HCEC 1CT (cell line): ENCODE results near the gene ATP5PD.
A peak's percentile ranks its signal among the peaks of the same experiment; 100 is the strongest.
"Not testable (repeated sequence)": the region's sequence is repeated elsewhere in the genome, so short reads cannot be mapped to it uniquely, and the experiment has no call there.

Experiments
- DNase-seq: peaks from one replicate; pipeline ENCODE4 v3.0.0-alpha.2; 2017

Gene ATP5PD

DNA sequence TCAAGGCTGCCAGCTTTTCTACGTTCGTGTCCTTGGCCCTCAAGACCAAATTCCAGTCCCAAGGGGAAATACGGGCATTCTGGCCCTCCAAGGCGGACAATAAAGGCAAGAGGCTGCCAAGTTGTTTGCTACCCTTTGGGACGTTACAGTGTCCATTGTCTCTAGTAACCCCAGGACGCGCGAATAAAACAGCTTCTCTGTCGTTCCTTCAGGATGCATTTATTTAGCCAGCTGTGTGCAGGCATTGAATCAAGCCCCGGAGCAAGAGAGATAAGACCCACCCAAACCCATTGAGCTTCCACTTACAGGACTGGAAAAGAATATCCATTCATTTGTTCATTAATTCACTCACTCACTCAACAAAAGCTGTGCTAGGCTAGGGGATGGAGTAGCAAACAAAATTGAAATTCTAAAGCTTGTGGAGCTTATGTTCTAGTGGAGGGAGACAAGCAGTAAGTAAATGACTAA, 33.6 kb downstream of the ATP5PD start:
- DNase-seq, result no peak

DNA sequence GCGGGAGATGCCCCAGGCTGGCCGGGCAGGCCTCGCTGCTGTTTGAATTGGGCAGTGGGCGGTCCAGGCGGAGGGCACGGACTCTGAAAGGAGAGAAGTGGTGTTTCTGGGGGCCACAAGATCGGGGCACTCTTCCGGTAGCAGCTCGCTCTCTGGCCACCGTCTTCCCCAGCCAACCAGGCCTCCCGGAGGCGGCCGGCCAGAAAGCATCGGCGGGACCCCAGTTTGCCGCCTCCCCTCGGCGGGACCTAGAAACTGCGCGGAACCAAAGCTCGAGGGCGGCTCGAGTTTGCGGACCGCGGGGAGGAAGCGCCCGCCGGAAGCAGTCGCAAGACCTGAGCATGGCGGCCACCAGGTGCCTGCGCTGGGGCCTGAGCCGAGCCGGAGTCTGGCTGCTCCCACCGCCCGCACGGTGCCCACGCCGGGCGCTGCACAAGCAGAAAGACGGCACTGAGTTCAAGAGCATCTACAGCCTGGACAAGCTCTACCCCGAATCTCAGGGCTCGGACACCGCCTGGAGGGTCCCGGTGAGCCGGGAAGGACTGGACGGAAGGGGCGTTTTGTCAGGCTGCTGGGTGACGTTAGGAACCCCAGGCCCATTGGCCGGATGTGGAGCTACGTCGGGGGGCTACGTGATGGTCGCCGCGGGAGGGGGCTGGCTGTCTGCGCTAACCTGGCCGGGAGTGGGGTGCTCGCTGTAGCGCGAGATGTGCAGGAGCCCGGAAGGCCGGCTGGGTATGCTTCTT, 34.2 kb downstream of the ATP5PD start, which contains the start of gene MRPL58:
Gene MRPL58 (plus strand): TSS at position 325 of the 746 bp plus-strand sequence. CDS start 17 bp downstream, at position 342.
- DNase-seq, result peak; percentile 89

DNA sequence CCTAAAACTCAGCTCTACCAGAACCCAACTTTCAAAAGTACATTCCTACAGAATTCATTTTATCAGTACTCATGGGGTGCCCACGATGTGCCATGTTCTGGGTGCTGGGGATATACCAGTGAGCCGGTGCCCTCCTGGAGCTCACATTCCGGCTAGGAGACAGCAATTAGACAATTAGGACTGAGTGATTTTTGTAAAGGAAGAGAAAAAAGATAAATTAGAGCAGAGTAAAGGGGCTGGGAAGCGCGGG, 34.7 kb downstream of the ATP5PD start:
- no peak for DNase-seq

DNA sequence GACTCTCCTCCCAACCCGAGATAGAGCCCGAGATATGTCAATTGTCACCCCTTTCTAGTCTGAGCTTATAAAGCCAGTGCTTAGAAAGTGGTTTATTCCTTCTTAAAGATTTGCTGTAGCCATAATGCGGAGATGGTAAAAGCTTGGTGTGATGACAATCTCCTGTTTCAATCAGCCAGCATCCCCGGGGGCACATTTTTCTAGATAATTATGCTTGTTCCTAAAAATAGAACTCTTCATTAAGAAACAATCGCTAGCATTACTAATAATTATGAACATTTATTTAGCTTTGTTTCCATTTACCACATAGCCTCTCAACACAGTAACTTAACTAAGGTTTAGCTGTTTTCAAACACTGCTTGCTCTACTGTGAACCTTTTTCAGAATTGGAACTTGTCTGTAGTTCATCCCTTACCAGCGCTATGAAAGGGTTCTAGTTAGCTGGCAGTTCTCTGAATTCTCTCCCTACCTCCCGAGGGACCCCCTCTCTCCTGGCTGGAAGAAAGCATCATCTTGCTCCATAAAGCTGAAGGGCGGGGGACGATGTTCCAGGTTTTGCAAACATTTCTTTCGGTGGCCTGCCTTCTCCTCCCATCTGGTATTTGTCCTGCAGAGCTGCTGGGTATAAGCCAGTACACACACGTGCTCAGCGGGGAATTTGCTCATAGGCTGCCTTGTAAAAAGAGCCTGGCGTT, 35.2 kb downstream of the ATP5PD start:
- DNase-seq, result peak; percentile 67

DNA sequence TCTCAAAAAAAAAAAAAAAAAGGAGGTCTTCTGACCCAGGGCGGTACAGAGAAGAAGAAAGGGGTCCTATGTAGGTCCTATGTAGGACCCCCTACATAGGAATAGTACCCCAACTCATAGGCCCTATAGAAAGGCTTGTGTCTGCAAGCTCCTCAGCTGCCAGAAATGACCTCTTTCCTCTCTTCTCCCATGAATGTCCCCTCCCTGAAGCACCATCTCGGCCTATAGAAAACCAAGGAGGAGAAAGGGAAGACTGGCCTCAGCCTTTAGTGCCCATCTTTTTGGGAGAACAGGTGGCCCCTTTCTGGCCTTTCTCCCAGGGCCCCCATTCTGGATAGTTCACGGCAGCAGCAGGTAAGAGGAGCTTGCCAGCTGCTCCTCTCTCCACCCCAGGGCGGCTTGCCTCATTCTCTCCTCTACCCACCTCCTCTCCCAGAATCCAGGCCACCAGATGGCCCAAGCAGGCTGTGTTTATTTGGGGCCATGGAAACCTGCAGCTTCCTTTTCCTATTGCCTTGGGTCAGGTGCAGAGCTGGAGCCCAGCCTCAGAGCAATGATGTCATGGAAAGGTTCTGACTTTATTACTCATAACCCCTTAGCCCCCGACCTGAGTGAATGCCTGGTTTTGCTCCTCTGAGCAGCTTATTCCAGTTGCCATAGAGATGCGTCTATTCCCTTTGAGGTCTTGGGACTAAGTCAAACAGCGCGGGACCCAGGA, 35.9 kb downstream of the ATP5PD start:
- DNase-seq, result peak; percentile 25

DNA sequence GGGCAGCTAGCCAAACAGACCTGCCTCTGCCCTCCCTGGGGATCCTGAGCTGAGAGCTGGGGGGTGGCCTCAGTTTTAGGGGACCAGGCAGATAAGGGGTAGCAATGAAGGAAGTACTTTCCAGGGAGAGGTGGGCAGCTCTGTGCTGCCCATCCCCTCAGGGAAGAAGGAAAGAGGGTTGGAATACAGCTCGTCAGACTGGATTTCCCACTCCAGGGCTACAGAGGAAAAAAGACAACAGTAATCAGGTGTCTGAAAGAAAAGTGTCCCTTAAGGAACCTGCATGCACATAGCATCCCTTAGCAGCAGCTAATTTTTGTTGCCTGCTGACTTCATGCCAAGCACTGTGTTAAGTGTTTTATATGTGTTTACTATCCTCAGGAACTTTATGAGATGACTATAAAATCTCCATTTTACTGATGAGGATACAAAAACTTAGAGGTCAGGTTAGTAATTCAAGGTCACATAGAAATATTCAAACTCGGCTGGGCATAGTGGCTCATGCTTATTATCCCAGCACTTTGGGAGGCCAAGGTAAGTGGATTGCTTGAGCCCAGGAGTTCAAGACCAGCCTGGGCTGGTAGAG, 37.5 kb downstream of the ATP5PD start:
- DNase-seq, result no peak

DNA sequence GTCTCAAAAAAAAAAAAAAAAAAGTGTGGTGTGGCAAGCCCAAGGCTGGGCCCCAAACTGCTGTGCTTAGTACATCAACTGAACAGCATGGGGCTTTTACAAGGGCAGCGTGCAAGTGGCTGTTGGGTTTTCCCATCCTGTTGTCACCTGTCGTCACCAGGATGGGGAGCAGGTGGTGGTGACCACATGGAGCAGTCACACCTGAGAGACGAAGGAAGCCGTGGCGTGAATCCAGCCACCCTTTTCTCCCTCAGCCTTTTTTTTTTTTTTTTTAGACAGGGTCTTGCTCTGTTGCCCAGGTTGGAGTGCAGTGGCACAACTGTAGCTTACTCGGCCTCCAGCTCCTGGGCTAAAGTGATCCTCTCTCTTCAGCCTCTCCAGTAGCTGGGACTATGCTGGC, 38.4 kb downstream of the ATP5PD start:
- DNase-seq, result no peak

DNA sequence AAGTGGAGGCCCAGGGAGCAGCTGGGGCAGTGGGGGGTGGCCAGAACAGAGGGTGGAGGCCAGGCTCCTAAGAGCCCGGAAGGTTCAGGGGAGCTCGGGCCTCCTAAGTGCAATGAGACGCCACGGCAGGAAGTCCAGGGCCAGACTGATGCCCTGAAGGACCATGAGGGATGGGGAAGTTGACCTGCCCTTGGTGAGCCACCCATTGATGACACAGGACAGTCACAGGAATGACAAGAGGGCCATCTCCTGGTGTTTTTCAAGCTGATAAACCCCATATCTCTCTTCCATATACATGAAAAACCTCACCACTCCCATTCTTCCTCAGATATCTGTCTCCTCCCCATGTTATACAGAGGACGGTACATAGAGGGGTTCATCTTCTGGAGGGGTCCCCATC, 40.1 kb downstream of the ATP5PD start:
- DNase-seq, result no peak

DNA sequence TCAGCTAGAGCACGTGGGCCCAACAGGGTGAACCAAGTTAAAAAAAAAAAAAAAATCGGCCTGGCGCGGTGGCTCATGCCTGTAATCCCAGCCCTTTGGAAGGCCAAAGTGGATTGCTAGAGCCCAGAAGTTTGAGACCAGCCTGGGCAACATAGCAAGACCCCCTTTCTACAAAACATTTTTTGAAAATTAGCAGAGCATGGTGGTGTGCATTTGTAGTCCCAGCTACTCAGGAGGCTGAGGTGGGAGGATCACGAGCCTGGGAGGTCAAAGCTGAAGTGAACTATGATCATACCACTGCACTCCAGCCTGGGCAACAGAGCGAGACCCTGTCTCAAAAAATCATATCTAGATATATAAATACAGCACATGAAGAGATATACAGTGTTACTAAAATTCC, 40.7 kb downstream of the ATP5PD start:
- DNase-seq, result not testable (repeated sequence)

DNA sequence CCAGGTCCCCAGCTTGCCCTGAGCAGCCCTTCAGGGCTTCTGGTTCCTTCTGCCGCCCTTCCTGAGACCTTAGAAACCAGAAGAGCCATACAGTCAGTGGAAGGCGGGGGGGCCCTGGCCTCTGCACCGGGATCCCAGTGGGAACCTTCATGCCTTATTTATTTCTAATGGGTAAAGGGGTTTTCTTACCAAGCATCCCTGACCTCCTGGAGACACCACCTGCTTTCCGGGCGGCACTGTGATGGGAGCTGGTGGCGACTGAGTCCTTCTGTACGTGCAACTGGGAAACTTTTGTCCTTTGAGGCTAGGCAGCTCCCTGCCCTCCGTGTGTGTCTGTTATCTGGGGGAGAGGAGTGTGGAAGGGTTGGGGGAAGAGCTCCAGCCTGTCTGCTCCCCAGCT, 41.5 kb downstream of the ATP5PD start:
- DNase-seq, result no peak

DNA sequence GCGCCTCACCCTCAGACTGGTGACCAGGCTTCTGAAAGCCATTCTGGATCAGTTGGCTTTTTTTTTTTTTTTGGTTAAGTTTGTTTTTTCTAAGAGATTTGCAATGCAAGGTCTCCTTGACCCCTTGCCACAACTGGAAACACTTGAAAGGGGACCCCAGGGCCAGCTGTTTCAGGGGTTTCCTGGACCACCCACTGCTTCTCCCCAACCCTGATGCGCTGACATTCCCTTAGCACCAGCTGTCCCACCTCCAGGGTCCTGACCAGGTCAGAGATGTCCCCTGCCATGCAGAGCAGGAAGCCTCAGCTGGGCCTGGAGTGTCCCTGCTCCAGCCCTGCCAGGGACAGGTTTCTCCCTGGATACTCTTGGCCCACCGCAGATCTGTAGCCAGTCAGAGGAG, 42.4 kb downstream of the ATP5PD start:
- no peak for DNase-seq

DNA sequence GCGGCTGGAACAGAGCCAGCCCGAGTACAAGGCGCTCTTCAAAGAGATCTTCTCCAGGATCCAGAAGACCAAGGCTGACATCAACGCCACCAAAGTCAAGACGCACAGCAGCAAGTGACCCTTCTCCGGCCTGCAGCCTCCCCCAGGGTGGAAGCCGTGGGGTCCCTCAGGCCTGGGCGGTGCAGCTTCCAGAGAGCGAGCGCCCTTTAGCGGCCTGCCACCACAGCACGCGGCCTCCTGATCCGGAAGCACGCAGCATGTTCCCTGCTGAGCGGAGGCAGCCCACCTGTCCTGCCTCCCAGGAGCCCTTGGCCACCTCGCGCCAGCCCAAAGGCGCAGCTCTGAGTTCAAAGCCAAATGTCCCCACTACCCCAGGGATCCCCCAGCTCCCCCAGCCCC, 42.8 kb downstream of the ATP5PD start:
- no peak for DNase-seq

DNA sequence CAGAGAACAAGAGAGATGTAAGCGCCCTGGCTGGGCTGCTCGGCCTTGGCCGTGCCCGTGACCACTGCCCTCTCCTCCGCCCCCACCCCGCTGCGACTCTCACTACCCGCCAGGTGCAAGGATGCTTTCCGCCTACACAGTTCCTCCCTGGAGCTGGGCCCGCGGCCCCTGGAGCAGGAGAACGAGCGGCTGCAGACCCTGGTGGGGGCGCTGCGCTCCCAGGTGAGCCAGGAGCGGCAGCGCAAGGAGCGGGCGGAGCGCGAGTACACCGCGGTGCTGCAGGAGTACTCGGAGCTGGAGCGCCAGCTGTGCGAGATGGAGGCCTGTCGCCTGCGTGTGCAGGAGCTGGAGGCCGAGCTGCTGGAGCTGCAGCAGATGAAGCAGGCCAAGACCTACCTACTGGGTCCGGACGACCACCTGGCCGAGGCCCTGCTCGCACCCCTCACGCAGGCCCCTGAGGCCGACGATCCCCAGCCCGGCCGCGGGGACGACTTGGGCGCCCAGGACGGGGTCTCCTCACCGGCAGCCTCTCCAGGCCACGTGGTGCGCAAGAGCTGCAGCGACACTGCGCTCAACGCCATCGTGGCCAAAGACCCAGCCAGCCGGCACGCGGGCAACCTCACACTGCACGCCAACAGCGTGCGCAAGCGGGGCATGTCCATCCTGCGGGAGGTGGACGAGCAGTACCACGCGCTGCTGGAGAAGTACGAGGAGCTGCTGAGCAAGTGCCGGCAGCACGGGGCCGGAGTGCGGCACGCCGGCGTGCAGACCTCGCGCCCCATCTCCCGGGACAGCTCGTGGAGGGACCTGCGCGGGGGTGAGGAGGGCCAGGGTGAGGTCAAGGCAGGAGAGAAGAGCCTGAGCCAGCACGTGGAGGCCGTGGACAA, 43.5 kb downstream of the ATP5PD start:
- DNase-seq, result no peak

DNA sequence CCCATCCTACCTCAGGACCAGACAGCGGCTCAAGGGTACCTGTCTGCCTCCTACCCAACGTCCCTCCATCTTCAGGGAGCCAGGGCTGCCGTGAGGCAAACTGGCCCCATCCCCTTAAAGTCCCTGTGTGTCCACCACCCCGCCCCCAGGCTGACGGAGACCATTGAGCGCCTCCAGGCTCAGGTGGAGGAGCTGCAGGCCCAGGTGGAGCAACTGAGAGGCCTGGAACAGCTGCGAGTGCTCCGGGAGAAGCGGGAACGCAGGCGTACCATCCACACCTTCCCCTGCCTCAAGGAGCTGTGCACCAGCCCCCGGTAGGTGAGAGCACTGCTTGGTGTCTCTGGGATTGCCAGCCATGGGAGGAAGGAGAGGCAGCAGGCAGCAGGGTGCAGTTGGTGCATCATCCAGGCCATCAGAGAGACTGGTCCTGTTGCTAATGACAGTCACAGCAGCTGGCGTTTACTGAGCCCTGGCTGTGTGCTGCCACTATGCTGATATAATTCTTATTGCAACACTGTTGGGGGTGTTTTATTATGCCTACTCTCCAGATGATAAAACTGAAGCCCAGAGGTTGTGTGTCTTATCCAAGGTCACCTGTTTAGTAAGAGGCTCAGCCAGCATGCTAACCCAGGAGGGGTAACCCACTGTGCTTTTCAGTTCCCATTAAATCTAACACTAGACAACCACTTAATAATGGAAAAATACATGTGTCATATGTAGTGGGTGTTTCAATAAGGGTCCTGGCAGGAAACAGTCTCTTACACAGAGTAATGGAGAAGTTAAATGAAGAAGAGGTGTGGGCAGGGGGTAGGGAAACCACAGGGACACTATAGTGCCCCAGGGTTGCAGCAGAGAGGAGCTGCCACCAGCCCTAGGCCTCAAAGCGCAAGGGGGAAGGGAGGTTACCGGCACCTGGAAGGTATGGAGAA, 44.6 kb downstream of the ATP5PD start:
- no peak for DNase-seq

DNA sequence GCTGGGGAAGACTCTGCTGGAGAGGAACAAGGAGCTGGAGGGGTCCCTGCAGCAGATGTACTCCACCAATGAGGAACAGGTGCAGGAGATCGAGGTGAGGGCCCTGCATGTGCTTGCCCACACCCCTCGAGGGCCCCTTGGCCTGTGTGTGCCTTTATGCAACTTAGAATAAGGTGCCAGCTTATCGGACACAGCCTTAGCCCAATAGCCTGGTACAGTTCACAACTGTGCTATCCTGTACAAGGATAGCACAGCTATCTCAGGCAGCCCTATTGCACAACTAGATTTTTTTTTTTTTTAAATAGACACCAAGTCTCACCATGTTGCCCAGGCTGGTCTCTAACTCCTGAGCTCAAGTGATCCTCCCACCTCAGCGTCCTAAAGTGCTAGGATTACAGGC, 47.2 kb downstream of the ATP5PD start:
- no peak for DNase-seq

DNA sequence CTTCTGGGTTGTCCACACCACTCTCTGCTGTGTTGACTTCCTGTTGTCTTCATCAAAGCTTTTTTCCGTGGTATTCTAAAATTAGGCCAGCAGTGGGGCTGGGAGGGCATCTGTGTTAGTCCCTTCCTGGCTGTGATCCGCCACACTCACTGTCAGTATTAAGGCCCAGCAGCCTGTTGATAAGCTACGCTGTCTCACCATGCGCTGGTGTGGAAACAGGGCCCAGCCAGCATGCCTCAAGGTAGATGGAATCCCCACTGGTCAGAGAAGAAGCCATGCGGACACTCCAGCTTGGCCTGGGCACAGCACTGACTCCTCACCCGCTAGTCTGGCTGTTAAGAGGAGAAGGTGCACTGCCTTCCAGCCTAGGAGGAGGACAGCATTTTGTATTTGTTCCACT, 48.0 kb downstream of the ATP5PD start:
- no peak for DNase-seq

DNA sequence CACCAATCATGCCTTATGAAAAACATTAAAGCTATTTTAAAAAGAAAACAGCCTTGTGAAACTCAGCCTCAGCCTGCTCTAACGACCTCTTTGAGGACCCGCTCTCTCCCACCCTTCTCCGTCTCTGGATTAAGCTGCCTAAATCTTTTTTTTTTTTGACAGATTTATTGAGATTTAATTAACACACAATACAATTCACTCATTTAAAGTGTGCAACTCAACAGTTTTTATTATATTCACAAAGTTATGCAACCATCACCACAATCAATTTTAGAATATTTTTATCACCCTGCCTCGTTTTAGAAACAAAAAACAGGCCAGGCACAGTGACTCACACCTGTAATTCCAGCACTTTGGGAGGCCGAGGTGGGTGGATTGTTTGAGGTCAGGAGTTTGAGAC, 50.9 kb downstream of the ATP5PD start:
- no peak for DNase-seq

DNA sequence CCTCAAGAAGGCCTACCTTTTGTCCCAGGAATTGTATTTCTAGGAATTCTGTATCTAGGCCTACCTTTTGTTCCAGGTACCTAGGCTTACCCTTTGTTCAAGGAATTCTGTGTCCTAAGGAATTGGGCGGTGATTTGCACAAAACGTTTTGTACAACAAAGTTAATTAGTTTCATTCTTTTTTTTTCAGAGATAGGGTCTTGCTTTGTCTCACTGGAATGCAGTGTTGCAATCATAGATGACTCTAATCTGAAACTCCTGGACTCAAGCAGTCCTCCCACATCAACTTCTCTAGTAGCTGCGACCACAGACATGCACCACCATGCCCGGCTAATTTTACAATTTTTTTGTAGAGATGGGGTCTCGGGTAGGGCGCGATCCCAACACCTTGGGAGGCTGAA, 52.3 kb downstream of the ATP5PD start:
- DNase-seq, result no peak

DNA sequence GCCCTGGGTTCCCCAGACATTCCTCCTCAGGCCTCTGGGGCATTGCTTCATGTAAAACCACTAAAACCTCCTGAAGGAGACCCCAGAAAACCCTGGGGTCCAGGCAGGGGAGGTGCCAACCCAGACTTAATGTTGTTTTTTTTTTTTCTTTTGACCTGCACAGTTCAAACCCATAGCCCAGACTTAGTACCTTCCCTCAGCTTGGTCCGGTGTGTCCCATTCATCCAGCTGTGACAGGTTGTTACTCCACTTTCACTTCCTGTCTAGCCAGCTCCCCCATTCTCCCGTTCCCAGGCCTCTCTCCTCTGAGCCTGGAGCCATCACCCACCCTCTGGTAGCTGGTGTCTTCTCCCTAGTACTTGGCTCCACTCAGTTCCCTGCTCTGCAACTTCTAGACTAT, 54.5 kb downstream of the ATP5PD start:
- DNase-seq, result no peak

DNA sequence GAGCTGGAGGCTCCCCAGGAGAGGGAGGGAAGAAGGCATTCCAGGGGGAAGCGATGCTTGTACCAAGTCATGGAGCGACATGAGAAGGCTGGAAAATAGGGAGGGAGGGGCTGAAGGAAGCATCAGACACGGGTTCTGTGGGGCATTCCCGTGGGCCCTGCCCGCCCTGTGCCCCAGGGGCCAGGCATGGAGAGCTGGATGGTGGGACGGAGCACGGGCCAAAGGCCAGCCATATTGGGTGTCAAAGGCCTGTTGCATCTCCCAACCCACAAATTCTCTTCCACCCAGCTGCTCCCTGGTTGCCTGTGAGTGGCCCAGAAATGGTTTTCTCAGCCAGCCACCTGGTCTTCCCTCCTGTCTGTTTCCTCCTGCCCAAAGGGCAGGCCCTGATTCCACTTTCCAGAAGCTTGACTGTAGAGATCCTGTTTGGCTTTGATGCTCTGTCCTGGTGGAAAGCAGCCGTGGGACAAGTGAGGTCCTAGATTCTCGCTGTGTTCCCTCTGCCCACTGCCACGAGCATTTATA, 56.1 kb downstream of the ATP5PD start:
- DNase-seq, result no peak
